NCI-H1092 (cell line): ENCODE results near the gene SSBP4.
"Not testable (repeated sequence)": the region's sequence is repeated elsewhere in the genome, so short reads cannot be mapped to it uniquely, and the experiment has no call there.

Experiments
- DNase-seq: peaks from one replicate; lab custom pipeline; 2025; lab: John Stamatoyannopoulos, UW

Gene SSBP4

DNA sequence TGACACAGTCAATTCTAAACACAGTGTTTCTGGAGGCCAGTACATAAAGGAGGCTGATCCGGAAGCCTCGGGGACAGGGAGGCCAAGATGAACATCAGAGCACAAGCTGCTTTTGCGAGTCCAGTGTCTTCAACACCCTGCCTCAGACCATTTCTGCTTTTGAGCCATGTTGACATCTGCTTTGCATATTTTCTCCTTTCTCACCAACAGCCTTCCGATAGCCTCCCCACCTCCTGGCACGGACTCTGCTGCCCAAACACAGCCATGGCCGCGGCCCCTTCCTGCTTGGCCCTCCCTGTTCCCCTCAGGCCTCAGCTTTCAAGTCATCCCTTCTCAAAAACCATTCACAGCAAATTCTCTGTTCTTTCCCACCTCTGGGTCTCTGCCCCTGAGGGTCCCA is 25.4 kb upstream of the SSBP4 start:
- DNase-seq, result no peak

DNA sequence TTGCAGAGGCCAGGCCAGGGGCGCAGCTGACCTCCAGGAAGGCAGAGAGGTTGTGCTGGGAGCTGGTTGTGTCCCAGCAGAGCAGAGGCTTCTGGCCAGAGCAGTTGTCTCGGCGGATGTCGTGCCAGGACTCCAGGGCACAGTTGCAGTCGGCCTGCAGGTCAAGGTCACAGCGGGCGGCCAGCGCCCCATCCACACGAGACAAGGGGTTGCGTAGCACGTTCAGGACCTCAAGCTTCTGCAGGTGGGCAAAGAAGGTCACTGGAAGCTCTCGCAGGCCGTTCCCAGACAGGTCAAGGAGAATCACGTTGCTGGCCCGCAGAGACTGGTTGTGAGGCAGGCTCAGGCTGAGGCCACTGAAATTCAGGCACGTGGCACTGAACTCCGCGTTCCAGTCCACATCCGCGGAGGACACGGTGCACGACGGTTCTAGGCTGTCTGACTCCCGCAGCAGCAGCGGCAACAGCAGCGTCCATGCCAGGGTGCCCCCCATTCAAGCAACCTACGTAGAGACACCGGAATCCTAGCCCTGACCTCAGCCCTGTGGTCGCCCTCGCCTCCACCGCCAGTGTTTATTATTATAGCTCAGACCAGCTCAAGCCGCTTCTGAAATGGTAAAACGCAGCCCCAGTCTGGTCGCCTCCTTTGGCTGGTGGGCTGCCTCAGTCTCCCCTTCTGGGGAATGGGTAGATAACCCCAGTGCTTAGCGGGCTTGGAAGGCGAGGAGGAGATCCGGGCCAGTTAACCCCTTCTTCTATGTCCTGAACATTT is 22.5 kb upstream of the SSBP4 start:
- DNase-seq, result no peak

DNA sequence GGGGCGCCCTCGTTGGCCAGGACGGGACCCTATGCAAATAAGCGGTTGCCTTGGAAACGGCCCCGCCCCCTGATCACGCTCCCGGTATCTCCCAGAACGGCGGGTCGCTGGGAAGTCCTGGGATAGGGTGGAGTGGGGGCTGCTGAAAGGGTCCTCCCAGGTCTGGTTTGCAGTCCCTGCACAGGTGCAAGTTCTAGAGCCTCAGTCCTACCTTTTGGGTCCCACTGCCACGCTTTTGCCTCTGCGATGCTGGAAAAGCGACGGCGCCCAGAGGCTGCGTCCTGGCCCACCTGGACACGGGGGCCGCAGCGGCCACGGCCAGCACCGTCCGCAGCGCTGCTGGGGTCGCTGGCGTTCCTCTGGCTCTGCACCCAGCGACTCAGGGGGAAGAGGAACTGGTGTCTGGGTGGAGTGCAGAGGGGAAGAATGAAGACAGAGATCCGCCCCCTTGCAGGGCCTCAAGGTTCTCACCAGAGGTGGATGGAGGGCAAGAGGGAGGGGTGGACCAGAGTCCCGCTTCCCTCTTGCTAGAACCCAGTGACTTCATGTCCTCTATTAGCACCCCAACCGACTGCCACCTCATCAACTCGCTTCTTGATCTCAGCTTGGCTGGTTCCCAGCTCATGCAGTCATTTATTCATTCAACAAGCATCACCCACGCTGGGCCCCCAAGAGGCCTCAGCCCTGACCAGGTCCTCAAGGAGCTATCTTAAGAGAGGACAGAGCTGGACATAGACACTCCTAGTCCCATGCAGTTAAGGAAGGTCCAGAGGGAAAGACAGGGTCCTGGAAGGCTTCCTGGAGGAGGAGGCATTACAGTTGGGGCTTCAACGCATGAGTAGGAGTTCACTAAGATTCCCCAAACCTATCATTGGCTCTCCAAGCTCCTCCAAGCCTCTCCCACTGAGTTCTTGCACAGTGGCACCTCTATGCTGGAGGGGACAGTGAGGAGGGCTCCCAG is 21.7 kb upstream of the SSBP4 start, which contains the start of gene LRRC25:
Gene LRRC25 (minus strand): TSS at position 381 of the 961 bp plus-strand sequence. CDS start 659 bp downstream, outside the sequence.
- DNase-seq, result no peak

- DNase-seq, result no peak
Observed at GRCh38 chr19:18399008-18399407, 20.2 kb upstream of the SSBP4 start.

DNA sequence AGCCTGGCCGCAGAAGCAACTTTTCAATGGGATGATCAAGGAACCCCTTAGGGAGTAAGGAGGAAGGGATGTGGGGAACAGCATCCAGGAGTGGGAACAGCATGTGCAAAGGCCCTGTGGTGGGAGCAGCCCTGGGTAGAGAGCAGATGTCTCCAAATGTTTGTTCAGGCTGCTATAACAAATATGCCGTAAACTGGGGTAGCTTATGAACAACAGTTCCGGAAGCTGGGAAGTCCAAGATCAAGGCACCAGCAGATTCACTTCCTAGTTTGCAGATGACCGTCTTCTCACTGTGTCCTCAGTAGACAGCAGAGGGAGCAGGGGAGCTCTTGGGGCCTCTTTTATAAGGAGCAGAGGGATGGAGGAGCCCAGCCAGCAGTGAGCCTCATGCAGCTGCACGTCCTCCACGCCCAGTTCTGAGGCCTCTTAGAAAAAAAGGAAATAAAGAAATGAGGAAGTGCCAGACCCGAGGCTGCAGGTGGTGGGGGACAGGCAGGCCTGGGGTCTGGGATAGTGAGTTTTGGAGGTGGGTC is 17.6 kb upstream of the SSBP4 start:
- DNase-seq, result no peak

GRCh38 chr19:18402455-18403248 is 16.5 kb upstream of the SSBP4 start:
- not testable (repeated sequence) for DNase-seq

GRCh38 chr19:18405754-18406153 is 13.4 kb upstream of the SSBP4 start:
- DNase-seq, result not testable (repeated sequence)

DNA sequence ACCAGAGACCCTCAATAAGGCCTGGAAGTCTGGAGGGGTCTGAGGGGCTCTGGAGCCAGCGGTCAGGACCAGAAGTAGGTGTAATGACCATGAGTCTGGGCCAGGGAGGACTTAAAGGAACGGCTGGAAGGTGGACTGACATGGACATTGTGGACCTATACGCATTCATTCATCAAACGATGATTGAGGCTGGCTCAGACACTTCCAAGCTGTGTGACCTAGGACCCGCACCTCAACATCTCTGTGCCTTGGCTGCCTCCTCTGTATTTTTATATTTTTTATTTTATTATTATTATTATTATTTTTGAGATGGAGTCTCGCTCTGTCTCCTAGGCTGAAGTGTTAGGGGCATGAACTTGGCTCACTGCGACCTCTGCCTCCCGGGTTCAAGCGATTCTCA is 12.4 kb upstream of the SSBP4 start:
- no peak for DNase-seq

DNA sequence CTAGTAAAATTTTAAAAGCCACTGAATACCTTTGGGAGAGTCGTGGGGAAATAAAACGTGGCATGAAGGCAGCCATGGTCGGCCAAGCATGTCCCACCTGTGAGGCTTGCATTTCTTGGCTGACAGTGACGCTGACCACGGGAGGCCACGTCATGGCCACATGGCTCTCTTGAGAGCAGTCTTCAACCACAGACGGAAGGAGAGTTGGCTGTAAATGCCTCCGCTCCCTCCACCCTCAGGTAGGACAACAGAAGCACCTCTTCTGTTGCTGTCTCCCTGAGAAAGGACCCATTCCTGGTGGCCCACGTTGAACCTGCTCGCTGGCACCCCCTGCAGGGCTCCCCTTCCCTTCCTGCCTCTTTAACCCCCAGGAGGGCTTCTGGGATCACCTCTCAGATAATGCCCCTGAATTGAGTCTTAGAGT is 11.1 kb upstream of the SSBP4 start:
- DNase-seq, result no peak

DNA sequence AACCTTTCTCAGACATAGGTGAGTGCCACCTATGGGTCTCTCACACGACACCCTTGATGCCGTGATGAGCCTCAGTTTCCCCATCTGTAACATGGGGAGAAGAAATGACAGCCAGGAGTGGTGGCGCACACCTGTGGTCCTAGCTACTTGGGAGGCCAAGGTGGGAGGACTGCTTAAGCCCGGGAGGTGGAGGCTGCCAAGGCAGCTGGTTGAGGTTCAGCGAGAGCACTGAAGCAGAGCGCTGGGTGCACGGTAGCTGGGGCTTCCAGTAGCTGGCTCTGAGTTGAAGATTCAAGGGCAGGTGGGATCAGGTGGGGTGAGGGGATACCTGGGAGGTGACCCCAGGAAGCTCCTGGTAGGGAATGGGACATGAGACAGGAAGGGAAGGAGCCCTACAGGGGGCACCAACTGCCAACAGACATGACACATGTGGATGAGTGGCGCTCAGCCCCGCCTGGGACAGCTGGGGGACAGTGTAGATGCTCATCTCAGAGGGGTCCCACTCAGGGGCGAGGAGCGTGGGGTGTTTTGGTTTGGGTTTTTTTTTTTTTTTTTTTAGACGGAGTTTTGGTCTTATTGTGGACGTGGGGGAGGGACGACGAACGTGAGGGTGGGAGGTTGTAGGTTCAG is 6.5 kb upstream of the SSBP4 start:
- no peak for DNase-seq

DNA sequence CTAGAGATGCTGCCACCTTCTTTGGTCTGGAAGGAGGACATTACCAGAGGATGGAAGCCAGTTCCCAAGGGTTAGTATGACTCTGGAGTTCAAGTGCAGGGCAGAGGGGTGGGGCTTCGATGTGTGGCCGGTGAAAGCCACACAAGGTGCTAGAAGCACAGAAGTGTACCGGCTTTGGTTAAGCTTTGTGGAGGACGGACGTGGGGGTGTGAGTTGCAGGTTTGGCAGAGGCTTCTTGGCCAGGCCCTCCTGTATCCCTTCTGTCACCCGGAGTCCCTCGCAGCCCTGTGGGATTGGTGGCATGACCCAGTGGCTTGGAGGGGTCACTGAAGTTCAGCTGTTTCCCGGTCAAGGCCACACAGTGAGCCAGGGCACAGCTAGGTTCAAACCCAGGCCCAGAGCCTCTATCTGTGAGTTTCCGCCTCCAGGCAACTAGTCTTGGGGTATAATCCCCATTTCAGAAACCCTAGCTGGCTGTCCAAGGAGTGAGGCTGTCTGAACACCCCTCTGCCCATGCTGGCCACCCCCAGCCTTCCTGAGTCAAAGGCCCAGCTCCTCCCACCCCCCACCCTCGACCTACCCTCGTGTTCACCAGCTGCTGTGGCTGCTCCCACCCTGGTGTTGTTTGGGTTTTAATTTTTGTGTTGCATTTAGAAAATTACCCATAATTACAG is 4.6 kb upstream of the SSBP4 start:
- DNase-seq, result no peak

DNA sequence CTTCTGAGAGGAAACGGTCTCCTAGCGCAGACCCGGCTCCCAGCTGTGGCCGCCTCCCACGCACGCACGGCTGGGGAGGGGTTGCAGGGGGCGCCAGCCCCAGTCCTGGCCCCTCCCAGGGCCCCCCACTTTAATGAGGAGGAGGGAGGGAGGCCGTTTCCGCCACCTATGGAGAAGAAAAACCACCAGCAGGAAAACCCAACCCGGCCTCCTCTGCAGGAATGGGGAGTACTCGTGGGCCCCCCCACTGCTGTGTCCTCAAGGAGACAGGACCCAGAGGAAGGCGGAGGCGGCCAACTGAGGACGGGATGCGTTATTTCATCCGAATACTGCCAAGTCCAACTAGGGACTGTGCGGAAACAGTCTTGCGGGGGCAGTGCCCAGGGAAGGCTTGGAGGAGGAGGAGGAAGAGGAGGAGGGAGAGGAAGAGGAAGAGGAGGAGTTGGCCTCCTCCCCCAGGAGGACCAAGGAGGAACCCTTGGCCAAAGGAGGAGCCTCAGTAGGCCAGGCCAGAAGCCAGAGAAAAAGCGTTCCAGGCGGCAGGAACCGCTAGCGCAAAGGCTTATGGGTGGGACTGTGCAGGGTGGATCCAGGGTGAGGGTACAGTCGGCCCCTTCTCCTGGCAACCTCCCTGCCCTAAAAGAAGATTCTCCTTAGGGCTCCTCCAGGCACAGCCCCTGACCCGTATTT is 3.9 kb upstream of the SSBP4 start:
- no peak for DNase-seq

DNA sequence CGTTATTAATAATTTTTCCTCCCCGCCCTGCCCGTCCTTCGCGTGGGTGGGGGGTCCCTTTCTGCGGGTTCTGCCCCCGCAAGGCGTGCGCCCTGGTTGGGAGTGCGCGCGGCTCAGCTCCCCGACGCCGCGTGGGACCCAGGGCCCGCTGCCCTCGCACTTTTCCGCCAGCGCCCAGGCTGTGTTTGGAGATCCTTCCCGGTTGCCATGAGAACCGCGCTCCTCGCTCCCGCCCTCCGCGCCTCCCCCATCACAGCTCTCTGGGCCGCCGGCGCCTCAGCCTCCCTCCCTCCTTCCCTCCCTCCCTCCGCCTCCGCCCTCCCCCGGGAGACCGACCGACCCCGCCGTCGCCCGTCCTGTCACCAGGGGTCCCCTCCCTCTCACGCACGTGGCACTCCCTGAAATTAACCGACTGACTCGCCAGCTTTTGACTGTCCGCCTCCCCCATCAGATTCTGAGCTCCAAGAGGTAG is 2.4 kb upstream of the SSBP4 start:
- peak; percentile 77 for DNase-seq

DNA sequence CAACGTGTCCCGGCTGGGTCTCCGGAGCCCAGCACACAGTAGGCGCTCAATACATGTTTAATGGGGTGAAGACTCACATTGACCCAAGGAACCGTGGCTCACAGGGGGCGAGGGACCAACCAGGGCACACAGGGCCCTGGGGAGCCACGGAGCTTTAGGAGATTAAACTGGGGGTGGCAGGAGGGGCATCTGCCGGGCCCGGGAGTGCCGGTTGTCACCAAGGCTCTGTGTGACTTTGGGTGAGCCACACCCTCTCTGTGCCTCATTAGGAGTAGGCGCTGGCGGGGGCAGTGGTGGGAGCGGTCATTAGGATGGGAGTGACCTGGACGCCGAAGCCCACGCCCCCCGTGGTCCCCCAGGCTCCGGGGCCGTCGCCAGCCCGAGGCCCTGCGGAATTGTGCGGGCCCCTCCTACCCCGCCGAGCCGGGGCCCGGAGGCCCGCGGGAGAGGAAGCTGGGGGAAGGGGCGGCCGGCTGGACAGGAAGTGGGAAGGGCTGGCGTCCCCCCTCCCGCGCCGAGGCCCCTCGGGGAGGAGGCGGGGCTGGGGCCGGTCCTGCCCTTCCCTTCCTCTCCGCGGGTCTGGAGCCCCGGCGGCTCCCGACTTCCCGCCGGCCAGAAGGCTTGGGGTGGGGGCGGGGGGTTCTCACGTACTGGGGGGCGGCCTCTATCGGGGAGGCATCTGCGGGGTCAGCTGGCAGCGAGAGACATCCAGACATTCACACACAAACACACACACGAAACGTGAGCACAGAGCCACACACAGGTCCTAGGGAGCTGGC is 1.8 kb upstream of the SSBP4 start:
- DNase-seq, result peak; percentile 19

GRCh38 chr19:18418029-18418482 is 1.1 kb upstream of the SSBP4 start:
- no peak for DNase-seq

GRCh38 chr19:18418483-18419194 is 559 bp upstream of the SSBP4 start:
- DNase-seq, result no peak

GRCh38 chr19:18419699-18420460 is 682 bp downstream of the SSBP4 start:
- DNase-seq, result no peak

GRCh38 chr19:18420930-18421329 is 1.7 kb downstream of the SSBP4 start:
- no peak for DNase-seq
